Middle frontal gyrus (tissue), 1 donor: Measurements from ENCODE around the gene PSKH1.

Source experiments
- DNase-seq: peaks from one replicate; pipeline ENCODE4 v3.0.0-alpha.2; 2015; ENCODE audit warnings: low spot score; ENCODE audit errors: extremely low spot score

Gene PSKH1

GRCh38 chr16:67865318-67865717 is 27.7 kb upstream of the PSKH1 start:
- no peak for DNase-seq

GRCh38 chr16:67868290-67868689 is 24.8 kb upstream of the PSKH1 start:
- DNase-seq, result peak; percentile 19

- DNase-seq, result no peak
These were observed 23.4 kb upstream of the PSKH1 start for GRCh38 chr16:67869653-67870052.

GRCh38 chr16:67871256-67871655 is 21.8 kb upstream of the PSKH1 start:
- DNase-seq, result no peak

- no peak for DNase-seq
These were observed 20.9 kb upstream of the PSKH1 start for GRCh38 chr16:67872131-67872630.

- DNase-seq, result peak; percentile 67
These were observed 20.2 kb upstream of the PSKH1 start, which contains the start of gene EDC4 for GRCh38 chr16:67872631-67873434. Gene EDC4 (plus strand): TSS chr16:67873052. CDS start chr16:67873262, 210 bp downstream.

GRCh38 chr16:67873435-67874370 is 19.4 kb upstream of the PSKH1 start:
- DNase-seq, result no peak

GRCh38 chr16:67874372-67874771 is 18.7 kb upstream of the PSKH1 start:
- DNase-seq, result no peak

- DNase-seq, result no peak
These were observed 16.0 kb upstream of the PSKH1 start for GRCh38 chr16:67877064-67877463.

- DNase-seq, result no peak
These were observed 14.8 kb upstream of the PSKH1 start for GRCh38 chr16:67878232-67878631.

GRCh38 chr16:67878846-67879245 is 14.2 kb upstream of the PSKH1 start:
- DNase-seq, result no peak

GRCh38 chr16:67879462-67879861 is 13.6 kb upstream of the PSKH1 start:
- DNase-seq, result no peak

- DNase-seq, result no peak
These were observed 13.1 kb upstream of the PSKH1 start for GRCh38 chr16:67879936-67880335.

GRCh38 chr16:67880584-67880983 is 12.5 kb upstream of the PSKH1 start:
- no peak for DNase-seq

- DNase-seq, result no peak
These were observed 11.4 kb upstream of the PSKH1 start for GRCh38 chr16:67881621-67882161.

- peak; percentile 77 for DNase-seq
These were observed 10.5 kb upstream of the PSKH1 start for GRCh38 chr16:67882374-67883145.

- no peak for DNase-seq
These were observed 9.7 kb upstream of the PSKH1 start for GRCh38 chr16:67883146-67883871.

GRCh38 chr16:67883872-67884261 is 9.2 kb upstream of the PSKH1 start:
- DNase-seq, result no peak

GRCh38 chr16:67884684-67885083 is 8.4 kb upstream of the PSKH1 start, which contains the start of gene NRN1L:
Gene NRN1L (plus strand): TSS chr16:67884885. CDS start chr16:67884904, 19 bp downstream.
- DNase-seq, result peak; percentile 85

GRCh38 chr16:67885545-67885944 is 7.5 kb upstream of the PSKH1 start:
- no peak for DNase-seq
